Right lobe of liver (tissue), 6 donors: Measurements from ENCODE around the gene AATK. TPM values are rescaled to one million over a fixed set of nuclear protein-coding genes. Genes with fewer than 3 reads are reported as not detected.

Experiments used
- ATAC-seq, 4 donors: fragments of 200-7000 bp; cut with Tn5 transposase; one replicate each; pipeline ENCODE4 v1.9.1; 2020; ENCODE audit warnings: mild to moderate bottlenecking in 4 of 4, moderate library complexity in 4 of 4
- DNase-seq, 3 donors: peaks; one replicate each; pipeline ENCODE4 v3.0.0-alpha.2; 2020
- H3K27ac ChIP-seq, 3 donors: fragments of 200-600 bp; one replicate each; pipeline ENCODE4 v1.8.0; 2022
- H3K27me3 ChIP-seq, 2 donors: fragments of 200-600 bp; one replicate each; pipeline ENCODE4 v1.8.0; 2022
- H3K36me3 ChIP-seq, 4 donors: fragments of 200-600 bp; sonication (generic) in 1 of 4; one replicate each; pipeline versions ENCODE4 v1.5.1 to v1.8.0; 2017 to 2022; ENCODE audit warnings: control low read depth in 1 of 4
- H3K4me1 ChIP-seq, 4 donors: fragments of 200-600 bp; sonication (generic) in 1 of 4; one replicate each; pipeline versions ENCODE4 v1.5.1 to v1.8.0; 2017 to 2022; ENCODE audit warnings: control low read depth in 1 of 4
- H3K4me3 ChIP-seq, 3 donors: fragments of 200-600 bp; one replicate each; pipeline ENCODE4 v1.8.0; 2022
- H3K9me3 ChIP-seq, 4 donors: fragments of 200-600 bp; sonication (generic) in 1 of 4; one replicate each; pipeline versions ENCODE4 v1.5.1 to v1.8.0; 2017 to 2022; ENCODE audit warnings: control low read depth in 1 of 4
- CTCF ChIP-seq, 4 donors: fragments of 200-600 bp in 3 of 4; fragments of 450-650 bp in 1 of 4; IDR thresholded peaks; one replicate each; pipeline versions ENCODE4 v1.5.1 to v1.8.0; 2016 to 2022; ENCODE audit warnings: antibody characterized with exemption in 4 of 4, mild to moderate bottlenecking in 2 of 4
- POLR2A ChIP-seq: fragments of 450-650 bp; IDR thresholded peaks from one replicate; pipeline ENCODE4 v1.6.1; 2017; ENCODE audit warnings: antibody characterized with exemption, mild to moderate bottlenecking
- WGBS: methylation state at CpG from one replicate; pipeline ENCODE4 v1.1.6; 2018; ENCODE audit warnings: low coverage, low lambda C conversion rate; ENCODE audit not compliant: insufficient coverage; ENCODE audit errors: missing lambda C conversion rate; 5-methylcytosine and 5-hydroxymethylcytosine counted together
- intact Hi-C, 2 donors: fragments of 100-400 bp; cut with DNase I; formaldehyde crosslinking; loops; one replicate each; pipeline versions ENCODE4 v1.11.2 to v1.14.1; 2022
- total RNA-seq, 6 experiments: library from RNA; depleted of rRNA in 2 of 6; stranded (reverse); fragments of >200 nt in 2 of 6; fragmentation: NEBNext Ultra II Directional in 3 of 6; extraction: Animal tissue kit (Norgen Biotek cat#: 25700) in 3 of 6; gene quantifications; one replicate each; pipeline versions ENCODE4 v1.1.0 to v1.2.4, GENCODE V29; 2016 to 2023
- donor health status: DM: no; HTN: yes; CAD: no.
- donor health status: DM: no; HTN: no; CAD: no.
- donor health status: DM: no; HTN: no; CAD: no.
- donor health status: DM: no; HTN: yes; CAD: no.
- donor health status: DM: no; HTN: yes; CAD: no.

Gene AATK
- total RNA-seq, 6 experiments from 2014 or later, result 0.31 to 1.2 (median 0.86) TPM

- H3K9me3 ChIP-seq, result no peaks in the 10 kb centered on the region
- no peak for DNase-seq
Measured at GRCh38 chr17:81127526-81128177, 38.4 kb downstream of the AATK start.

GRCh38 chr17:81127133-81127455 lies 38.9 kb downstream of the AATK start:
- H3K36me3 ChIP-seq, result no peaks in the 10 kb centered on the region
- ATAC-seq (no peak), DNase-seq (no peak)
- 0% methylated on average over 1 of the region's 5 CpGs for WGBS
- TF ChIP-seq POLR2A (no peak), CTCF (IDR thresholded peaks at IDR 0.05) (no peak)
- no peaks in the 10 kb centered on the region for H3K9me3 ChIP-seq
- H3K4me3 ChIP-seq, result no peak overlapping the region
- intact Hi-C loops, result no loop called here
- no peaks in the 10 kb centered on the region for H3K27me3 ChIP-seq
- no peak overlapping the region for H3K27ac ChIP-seq
- H3K4me1 ChIP-seq, result no peaks in the 10 kb centered on the region

More at GRCh38 chr17:81127526-81128177, 38.4 kb downstream of the AATK start:
- H3K27ac ChIP-seq, result no peak overlapping the region
- no peak for ATAC-seq
- WGBS, result 96% methylated on average over 6 of the region's 25 CpGs
- no peaks in the 10 kb centered on the region for H3K4me1 ChIP-seq
- TF ChIP-seq CTCF (IDR thresholded peaks at IDR 0.05) (no peak), POLR2A (no peak)
- H3K4me3 ChIP-seq, result no peak overlapping the region
- intact Hi-C loops, result no loop called here
- H3K36me3 ChIP-seq, result no peaks in the 10 kb centered on the region
- no peaks in the 10 kb centered on the region for H3K27me3 ChIP-seq

GRCh38 chr17:81126281-81127132 lies 39.5 kb downstream of the AATK start:
- intact Hi-C loops, result no loop called here
- Histone ChIP-seq H3K27me3 (no peaks in the 10 kb centered on the region), H3K4me1 (no peaks in the 10 kb centered on the region), H3K27ac (no peak overlapping the region), H3K4me3 (no peak overlapping the region), H3K36me3 (no peaks in the 10 kb centered on the region), H3K9me3 (no peaks in the 10 kb centered on the region)
- TF ChIP-seq CTCF (IDR thresholded peaks at IDR 0.05), result no peak
- no peak for TF ChIP-seq POLR2A
- ATAC-seq, result no peak
- WGBS, result 0% methylated on average over 1 of the region's 34 CpGs
- DNase-seq, result no peak

GRCh38 chr17:81125573-81126081 lies 40.4 kb downstream of the AATK start:
- DNase-seq (no peak), ATAC-seq (no peak)
- H3K4me3 ChIP-seq, result no peak overlapping the region
- H3K27ac ChIP-seq, result no peak overlapping the region
- H3K4me1 ChIP-seq, result no peaks in the 10 kb centered on the region
- no peaks in the 10 kb centered on the region for H3K9me3 ChIP-seq
- TF ChIP-seq POLR2A (no peak), CTCF (IDR thresholded peaks at IDR 0.05) (no peak)
- WGBS, result no CpG with 5 or more reads among the region's 14 CpGs
- H3K36me3 ChIP-seq, result no peaks in the 10 kb centered on the region
- no peaks in the 10 kb centered on the region for H3K27me3 ChIP-seq
- intact Hi-C loops, result no loop called here
